ENCODE results near the gene TMEM40. TPM values are rescaled to one million over a fixed set of nuclear protein-coding genes. Genes with fewer than 3 reads are reported as not detected.

TMEM40 gene
- total and polyA plus RNA-seq, 2 experiments from 2014 or later = 0.14 to 0.48 TPM

GRCh38 chr3:12695916-12696315 lies 63.1 kb downstream of the TMEM40 start:
- Histone ChIP-seq H3K27ac (ENCODE audit: low read depth) (no peak overlapping the region), H3F3A (replicated peaks; ENCODE audit: low read depth) (no peaks in the 10 kb centered on the region), H3K9me2 (ENCODE audit: insufficient read depth) (peaks cover 4% of the 10 kb centered on the region; the same call in 1 of the 2 replicates), H3K36me3 (ENCODE audit: insufficient read depth) (no peaks in the 10 kb centered on the region), H2AFZ (no peak overlapping the region), H3K4me1 (ENCODE audit: insufficient read depth) (no peaks in the 10 kb centered on the region), H3K27me3 (ENCODE audit: insufficient read depth) (no peaks in the 10 kb centered on the region), H3K79me2 (replicated peaks; ENCODE audit: insufficient read depth) (no peaks in the 10 kb centered on the region), H3K4me2 (no peak overlapping the region), H4K20me1 (replicated peaks; ENCODE audit: insufficient read depth) (no peaks in the 10 kb centered on the region), H3K4me3 (no peak overlapping the region)
- peaks cover 6% of the 10 kb centered on the region for H3K27me3 Mint-ChIP-seq (ENCODE audit: insufficient read depth, low read depth, poor library complexity)
- DNase-seq (ENCODE audit: low spot score) = no peak
- H3K27ac Mint-ChIP-seq = no peak overlapping the region
- H3K4me3 Mint-ChIP-seq = no peak overlapping the region
- peaks cover 11% of the 10 kb centered on the region for H3K4me1 Mint-ChIP-seq
- H3K9me3 Mint-ChIP-seq = no peaks in the 10 kb centered on the region
- TF ChIP-seq ETS1 (IDR thresholded peaks at IDR 0.05) = no peak
- TF ChIP-seq REST (IDR thresholded peaks at IDR 0.05; ENCODE audit: unreplicated experiment) = no peak
- TF ChIP-seq CREB1 (CRISPR knock-in tag; IDR thresholded peaks at IDR 0.05; ENCODE audit: low read depth) = no peak
- no peak for TF ChIP-seq ZNF462 (CRISPR knock-in tag; IDR thresholded peaks at IDR 0.05)
- TF ChIP-seq CTCF (conservative IDR thresholded peaks at IDR 0.05; ENCODE audit: low read depth in 2 of 2) = no peak
- TF ChIP-seq STAT1 (IDR thresholded peaks at IDR 0.05; ENCODE audit: unreplicated experiment) = no peak
- no peak for TF ChIP-seq JUNB (IDR thresholded peaks at IDR 0.05; ENCODE audit: unreplicated experiment)
- TF ChIP-seq NANOG (IDR thresholded peaks at IDR 0.05; ENCODE audit: borderline replicate concordance) = no peak
- TF ChIP-seq ZNF114 (CRISPR knock-in tag; IDR thresholded peaks at IDR 0.05) = no peak
- ATAC-seq = no peak
- no peaks in the 10 kb centered on the region for H3K36me3 Mint-ChIP-seq (ENCODE audit: low read depth)

All from GM23338 (cell line).